Right cardiac atrium (tissue), 5 donors: Measurements from ENCODE around the gene CHAT. TPM values are rescaled to one million over a fixed set of nuclear protein-coding genes. Genes with fewer than 3 reads are reported as not detected.

ENCODE experiments used
- ATAC-seq, 2 donors: fragments of 200-7000 bp; cut with Tn5 transposase; one replicate each; pipeline versions ENCODE4 v1.8.0 to v1.9.1; 2020; ENCODE audit warnings: moderate library complexity in 2 of 2, mild to moderate bottlenecking in 1 of 2
- DNase-seq, 3 donors: peaks; one replicate each; pipeline ENCODE4 v3.0.0-alpha.2; 2020
- H3K27ac ChIP-seq: one replicate; pipeline ENCODE4 v1.5.1; 2013; ENCODE audit warnings: mild to moderate bottlenecking, low read length, control low read depth, moderate library complexity
- H3K27me3 ChIP-seq: one replicate; pipeline ENCODE4 v1.6.1; 2013; ENCODE audit not compliant: control insufficient read depth, insufficient read depth
- H3K4me1 ChIP-seq: one replicate; pipeline ENCODE4 v1.6.1; 2013; ENCODE audit warnings: low read length; ENCODE audit not compliant: control insufficient read depth, insufficient read depth
- H3K4me3 ChIP-seq: one replicate; pipeline ENCODE4 v1.5.1; 2013; ENCODE audit warnings: low read length, control low read depth
- H3K9me3 ChIP-seq: one replicate; pipeline ENCODE4 v1.6.1; 2013; ENCODE audit warnings: low read length; ENCODE audit not compliant: control insufficient read depth
- WGBS: extraction: QIAGEN DNeasy Blood & Tissue Kit; methylation state at CpG from one replicate; pipeline ENCODE4 v1.1.7; 2013; 5-methylcytosine and 5-hydroxymethylcytosine counted together
- intact Hi-C, 4 donors: fragments of 100-400 bp; cut with DNase I; formaldehyde crosslinking; loops; one replicate each; pipeline versions ENCODE4 v1.11.0 to v1.14.0; 2022 to 2023
- polyA plus RNA-seq: library from polyadenylated mRNA; stranded (reverse); fragments of 200-250 nt; gene quantifications from one replicate; pipeline ENCODE4 v1.2.3, GENCODE V29; 2013
- total RNA-seq, 4 donors: library from RNA; stranded (reverse); fragmentation: NEBNext Ultra II Directional; extraction: Animal tissue kit (Norgen Biotek cat#: 25700); gene quantifications; one replicate each; pipeline ENCODE4 v1.2.1, GENCODE V29; 2021
- donor health status: healthy with polysubstance abuse.
- donor health status: DM: no; HTN: yes; CAD: no.
- donor health status: DM: no; HTN: no; CAD: no.
- donor health status: DM: no; HTN: yes; CAD: no; lungs with severe emphysema.
- donor health status: DM: yes; HTN: yes; CAD: no.

CHAT gene
- total and polyA plus RNA-seq, 5 donors: not detected

DNA sequence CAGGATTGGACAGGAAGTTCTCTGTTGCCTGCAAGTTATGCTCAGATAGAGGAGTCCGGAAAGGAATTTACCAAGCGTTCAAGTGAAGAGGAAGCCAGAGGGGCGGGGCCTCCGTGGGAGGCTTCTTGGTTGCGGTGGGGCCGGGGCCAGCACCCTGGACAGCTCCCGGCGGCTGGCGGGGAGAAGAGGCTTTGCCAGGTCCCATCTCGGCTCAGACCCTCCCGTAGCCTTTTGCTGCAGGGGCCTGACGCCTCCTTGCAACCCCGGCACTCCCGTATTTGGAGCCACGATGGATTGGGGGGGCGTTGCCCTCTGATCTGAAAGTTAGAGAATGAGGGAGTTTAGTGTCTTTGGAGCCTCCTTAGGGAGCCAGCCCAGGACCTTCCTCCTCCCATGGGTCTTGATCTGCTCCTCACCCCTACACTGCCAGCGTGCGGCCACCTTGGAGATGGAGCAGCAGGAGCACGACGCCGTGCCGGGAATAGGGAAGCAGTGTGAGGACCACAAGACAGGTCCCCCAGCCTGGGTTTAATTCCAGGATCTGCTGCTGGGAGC, 6.8 kb upstream of the CHAT start:
- WGBS: 3% methylated on average over 22 of the region's 22 CpGs
- Histone ChIP-seq H3K4me3 (no peak overlapping the region), H3K27ac (no peak overlapping the region), H3K4me1 (no peaks in the 10 kb centered on the region), H3K27me3 (no peaks in the 10 kb centered on the region), H3K9me3 (no peaks in the 10 kb centered on the region)
- intact Hi-C loops: no loop called here
- ATAC-seq (peak; percentile 69 to 79), DNase-seq (peak; percentile 72 to 90 (median 89))

GRCh38 chr10:49608166-49609005, 5.5 kb upstream of the CHAT start:
- intact Hi-C loops: no loop called here
- Histone ChIP-seq H3K4me1 (no peaks in the 10 kb centered on the region), H3K9me3 (no peaks in the 10 kb centered on the region), H3K27ac (no peak overlapping the region), H3K27me3 (no peaks in the 10 kb centered on the region), H3K4me3 (no peak overlapping the region)
- DNase-seq: no peak
- ATAC-seq: no peak
- WGBS: 10% methylated on average over 14 of the region's 14 CpGs

DNA sequence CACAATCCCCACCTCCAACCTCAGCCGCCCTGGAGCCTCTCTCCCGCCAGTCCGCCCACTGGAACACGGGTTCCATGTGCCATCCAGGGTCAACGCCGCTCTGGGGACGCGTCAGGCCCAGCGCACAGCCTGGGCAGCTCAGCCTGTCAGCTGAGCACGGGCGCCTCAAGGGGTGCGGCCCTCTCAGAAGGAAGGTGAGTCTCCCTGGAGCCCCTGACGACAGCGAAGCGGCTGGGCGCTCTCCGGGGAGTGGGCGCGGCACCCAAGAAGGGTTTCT, 4.9 kb upstream of the CHAT start:
- no peak overlapping the region for H3K27ac ChIP-seq
- 2% methylated on average over 19 of the region's 19 CpGs for WGBS
- no peaks in the 10 kb centered on the region for H3K4me1 ChIP-seq
- no peaks in the 10 kb centered on the region for H3K27me3 ChIP-seq
- no peak for DNase-seq
- no peak overlapping the region for H3K4me3 ChIP-seq
- intact Hi-C loops: no loop called here
- no peak for ATAC-seq
- no peaks in the 10 kb centered on the region for H3K9me3 ChIP-seq

DNA sequence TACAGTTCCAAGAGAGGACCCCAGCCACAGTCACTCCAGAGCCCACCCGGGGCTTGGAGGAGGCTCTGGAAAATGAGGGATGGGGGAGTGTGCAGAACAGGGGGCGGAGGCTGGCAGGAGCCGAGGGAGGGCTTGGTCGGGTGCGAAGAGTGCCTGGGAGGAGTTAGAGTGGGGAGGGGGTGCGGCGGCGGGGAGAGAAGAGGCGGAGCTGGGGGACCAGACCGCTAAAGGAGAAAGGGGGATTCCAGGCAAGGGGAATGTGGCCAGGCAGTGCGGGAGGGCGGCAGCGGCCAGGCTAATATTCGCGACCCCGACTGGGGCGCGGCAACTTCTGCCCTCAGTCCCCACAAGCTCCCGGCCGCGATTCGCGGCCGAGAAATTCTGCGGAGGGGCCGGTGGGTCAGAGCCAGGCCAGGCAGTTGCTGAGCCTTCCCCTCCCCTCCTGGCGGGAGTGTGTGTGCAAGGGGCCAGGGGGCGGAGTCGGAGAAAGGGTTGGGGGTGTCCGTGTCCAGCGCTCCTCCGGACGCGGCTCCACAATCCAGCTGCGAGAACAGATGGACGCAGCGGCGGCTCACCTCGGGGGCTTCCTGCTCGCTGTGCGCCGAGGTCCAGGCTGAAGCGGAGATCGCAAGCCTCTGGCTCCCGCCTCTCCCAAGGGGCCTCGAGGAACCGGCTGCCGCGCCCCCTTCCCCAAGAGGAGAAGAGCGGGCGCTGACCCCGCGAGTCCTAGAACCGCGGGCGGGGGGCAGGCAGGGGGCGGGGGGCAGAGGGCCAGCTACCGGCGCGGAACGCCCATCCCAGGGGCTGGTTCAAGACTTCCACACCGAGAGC, 4.3 kb upstream of the CHAT start:
- DNase-seq (no peak), ATAC-seq (no peak)
- intact Hi-C loops: no loop called here
- Histone ChIP-seq H3K27ac (no peak overlapping the region), H3K9me3 (no peaks in the 10 kb centered on the region), H3K4me3 (no peak overlapping the region), H3K4me1 (no peaks in the 10 kb centered on the region), H3K27me3 (no peaks in the 10 kb centered on the region)
- WGBS: 1% methylated on average over 62 of the region's 62 CpGs

DNA sequence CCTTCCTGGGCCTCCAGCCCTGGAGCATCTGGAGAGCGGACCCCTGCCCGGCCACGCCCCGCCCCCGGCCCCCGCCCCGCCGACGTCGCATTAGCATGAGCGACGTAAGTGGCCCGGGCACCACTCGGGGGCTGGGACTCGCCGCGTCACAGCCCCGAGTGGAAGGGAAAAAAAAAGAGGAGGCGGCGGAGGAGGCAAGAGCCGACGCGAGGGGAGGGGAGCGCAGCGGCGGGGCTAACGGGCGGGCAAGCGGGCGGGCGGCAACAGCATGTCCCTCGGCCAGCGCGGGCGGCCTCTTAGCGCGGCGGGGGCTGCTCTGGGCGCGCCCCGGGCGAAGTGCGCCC, 3.8 kb upstream of the CHAT start, which contains the start of gene SLC18A3:
TSS of gene SLC18A3 (plus strand) at position 197 of the 344 bp plus-strand sequence. CDS start 431 bp downstream, outside the sequence.
- 2% methylated on average over 43 of the region's 43 CpGs for WGBS
- H3K9me3 ChIP-seq: no peaks in the 10 kb centered on the region
- no peak within 1 kb of the TSS for H3K4me3 ChIP-seq
- H3K4me1 ChIP-seq: no peaks in the 10 kb centered on the region
- ATAC-seq: no peak
- no peak for DNase-seq
- no peak within 1 kb of the TSS for H3K27ac ChIP-seq
- no peaks in the 10 kb centered on the region for H3K27me3 ChIP-seq
- intact Hi-C loops: no loop called here

DNA sequence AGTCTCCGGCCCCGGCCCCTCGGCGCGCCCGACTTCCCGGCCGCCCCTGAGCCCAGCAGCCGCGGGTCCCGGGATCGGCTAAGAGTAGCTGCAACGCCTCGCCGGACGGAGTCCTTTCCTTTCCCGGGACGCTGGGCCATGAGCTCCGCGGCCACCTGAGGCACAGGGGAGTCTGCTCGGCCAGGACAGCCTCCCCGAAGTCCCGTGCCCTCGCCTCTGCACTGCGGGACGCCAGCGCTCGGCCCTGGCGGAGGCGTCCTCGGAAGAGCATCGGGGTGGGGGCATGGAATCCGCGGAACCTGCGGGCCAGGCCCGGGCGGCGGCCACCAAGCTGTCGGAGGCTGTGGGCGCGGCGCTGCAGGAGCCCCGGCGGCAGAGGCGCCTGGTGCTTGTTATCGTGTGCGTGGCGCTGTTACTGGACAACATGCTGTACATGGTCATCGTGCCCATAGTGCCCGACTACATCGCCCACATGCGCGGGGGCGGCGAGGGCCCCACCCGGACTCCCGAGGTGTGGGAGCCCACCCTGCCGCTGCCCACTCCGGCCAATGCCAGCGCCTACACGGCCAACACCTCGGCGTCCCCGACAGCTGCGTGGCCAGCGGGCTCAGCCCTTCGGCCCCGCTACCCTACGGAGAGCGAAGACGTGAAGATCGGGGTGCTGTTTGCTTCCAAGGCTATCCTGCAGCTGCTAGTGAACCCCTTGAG, 3.2 kb upstream of the CHAT start:
- Histone ChIP-seq H3K9me3 (no peaks in the 10 kb centered on the region), H3K4me3 (no peak overlapping the region), H3K27me3 (no peaks in the 10 kb centered on the region), H3K4me1 (no peaks in the 10 kb centered on the region), H3K27ac (no peak overlapping the region)
- ATAC-seq: no peak
- intact Hi-C loops: no loop called here
- no peak for DNase-seq
- 2% methylated on average over 72 of the region's 72 CpGs for WGBS

DNA sequence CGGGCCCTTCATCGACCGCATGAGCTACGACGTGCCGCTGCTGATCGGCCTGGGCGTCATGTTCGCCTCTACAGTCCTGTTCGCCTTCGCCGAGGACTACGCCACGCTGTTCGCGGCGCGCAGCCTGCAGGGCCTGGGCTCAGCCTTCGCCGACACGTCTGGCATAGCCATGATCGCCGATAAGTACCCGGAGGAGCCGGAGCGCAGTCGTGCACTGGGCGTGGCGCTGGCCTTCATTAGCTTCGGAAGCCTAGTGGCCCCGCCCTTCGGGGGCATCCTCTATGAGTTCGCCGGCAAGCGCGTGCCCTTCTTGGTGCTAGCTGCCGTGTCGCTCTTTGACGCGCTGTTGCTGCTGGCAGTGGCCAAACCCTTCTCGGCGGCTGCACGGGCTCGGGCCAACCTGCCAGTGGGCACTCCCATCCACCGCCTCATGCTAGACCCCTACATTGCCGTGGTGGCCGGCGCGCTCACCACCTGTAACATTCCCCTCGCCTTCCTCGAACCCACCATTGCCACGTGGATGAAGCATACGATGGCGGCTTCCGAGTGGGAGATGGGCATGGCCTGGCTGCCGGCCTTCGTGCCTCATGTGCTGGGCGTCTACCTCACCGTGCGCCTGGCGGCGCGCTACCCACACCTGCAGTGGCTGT, 2.5 kb upstream of the CHAT start:
- DNase-seq (no peak), ATAC-seq (no peak)
- H3K4me3 ChIP-seq: no peak overlapping the region
- no peaks in the 10 kb centered on the region for H3K27me3 ChIP-seq
- H3K4me1 ChIP-seq: no peaks in the 10 kb centered on the region
- intact Hi-C loops: no loop called here
- 4% methylated on average over 63 of the region's 63 CpGs for WGBS
- no peaks in the 10 kb centered on the region for H3K9me3 ChIP-seq
- H3K27ac ChIP-seq: no peak overlapping the region

DNA sequence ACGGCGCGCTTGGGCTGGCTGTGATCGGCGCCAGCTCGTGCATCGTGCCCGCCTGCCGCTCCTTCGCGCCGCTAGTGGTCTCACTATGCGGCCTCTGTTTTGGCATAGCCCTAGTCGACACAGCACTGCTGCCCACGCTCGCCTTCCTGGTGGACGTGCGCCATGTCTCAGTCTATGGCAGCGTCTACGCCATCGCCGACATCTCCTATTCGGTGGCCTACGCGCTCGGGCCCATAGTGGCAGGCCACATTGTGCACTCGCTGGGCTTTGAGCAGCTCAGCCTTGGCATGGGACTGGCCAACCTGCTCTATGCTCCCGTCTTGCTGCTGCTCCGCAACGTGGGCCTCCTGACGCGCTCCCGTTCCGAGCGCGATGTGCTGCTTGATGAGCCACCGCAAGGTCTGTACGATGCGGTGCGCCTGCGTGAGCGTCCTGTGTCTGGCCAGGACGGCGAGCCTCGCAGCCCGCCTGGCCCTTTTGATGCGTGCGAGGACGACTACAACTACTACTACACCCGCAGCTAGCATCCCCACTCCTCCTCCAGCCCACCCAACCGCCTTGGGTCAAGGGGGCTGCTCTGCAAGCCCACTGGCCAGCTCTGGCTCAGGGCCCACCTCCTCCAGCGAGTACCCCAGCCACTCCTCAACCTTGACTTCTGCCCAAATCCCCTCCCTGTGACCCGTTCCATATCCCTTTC, 1.9 kb upstream of the CHAT start:
- no peaks in the 10 kb centered on the region for H3K27me3 ChIP-seq
- intact Hi-C loops: no loop called here
- ATAC-seq: no peak

GRCh38 chr10:49612513-49613164, 1.2 kb upstream of the CHAT start:
- 5% methylated on average over 29 of the region's 29 CpGs for WGBS
- no peak for DNase-seq
- H3K9me3 ChIP-seq: no peaks in the 10 kb centered on the region
- no peak overlapping the region for H3K27ac ChIP-seq
- H3K4me3 ChIP-seq: no peak overlapping the region
- no peaks in the 10 kb centered on the region for H3K27me3 ChIP-seq
- H3K4me1 ChIP-seq: no peaks in the 10 kb centered on the region
- no peak for ATAC-seq
- intact Hi-C loops: no loop called here

More for the DNA sequence above, 1.9 kb upstream of the CHAT start:
- DNase-seq: no peak
- Histone ChIP-seq H3K27ac (no peak overlapping the region), H3K9me3 (no peaks in the 10 kb centered on the region), H3K4me1 (no peaks in the 10 kb centered on the region), H3K4me3 (no peak overlapping the region)
- WGBS: 7% methylated on average over 53 of the region's 53 CpGs
